Neutrophil (primary cell): ENCODE measurements around the gene DMD.
"Not testable (repeated sequence)": the region's sequence is repeated elsewhere in the genome, so short reads cannot be mapped to it uniquely, and the experiment has no call there.

ENCODE experiments used
- H3K27ac ChIP-seq: fragments of 200-600 bp; sonication (generic); 2 replicates; pipeline ENCODE4 v1.5.1; 2016; ENCODE audit warnings: mild to moderate bottlenecking, moderate library complexity
- H3K27me3 ChIP-seq: fragments of 200-600 bp; sonication (generic); 2 replicates; pipeline ENCODE4 v1.6.0; 2016; ENCODE audit warnings: mild to moderate bottlenecking
- H3K36me3 ChIP-seq: fragments of 200-600 bp; sonication (generic); 2 replicates; pipeline ENCODE4 v1.5.1; 2017
- H3K4me1 ChIP-seq, 2 experiments: fragments of 200-600 bp in 1 of 2; sonication (generic) in 1 of 2; 1 replicate in 1 of 2; 2 replicates in 1 of 2; pipeline versions ENCODE4 v1.5.1 to v1.6.1; 2013 to 2016; ENCODE audit warnings: low read depth in 1 of 2, low read length in 1 of 2, mild to moderate bottlenecking in 1 of 2, moderate library complexity in 1 of 2; ENCODE audit not compliant: control insufficient read depth in 1 of 2, insufficient read depth in 1 of 2
- H3K4me3 ChIP-seq, 2 experiments: fragments of 200-600 bp in 1 of 2; sonication (generic) in 1 of 2; 1 replicate in 1 of 2; 2 replicates in 1 of 2; pipeline ENCODE4 v1.5.1; 2013 to 2016; ENCODE audit warnings: low read depth in 1 of 2, low read length in 1 of 2, mild to moderate bottlenecking in 1 of 2, moderate library complexity in 1 of 2
- H3K9me3 ChIP-seq: fragments of 200-600 bp; sonication (generic); 2 replicates; pipeline ENCODE4 v1.5.1; 2016
- CTCF ChIP-seq: fragments of 200-600 bp; sonication (generic); IDR thresholded peaks from 2 replicates; pipeline ENCODE4 v1.5.1; 2016; ENCODE audit warnings: antibody characterized with exemption

The DMD gene

DNA sequence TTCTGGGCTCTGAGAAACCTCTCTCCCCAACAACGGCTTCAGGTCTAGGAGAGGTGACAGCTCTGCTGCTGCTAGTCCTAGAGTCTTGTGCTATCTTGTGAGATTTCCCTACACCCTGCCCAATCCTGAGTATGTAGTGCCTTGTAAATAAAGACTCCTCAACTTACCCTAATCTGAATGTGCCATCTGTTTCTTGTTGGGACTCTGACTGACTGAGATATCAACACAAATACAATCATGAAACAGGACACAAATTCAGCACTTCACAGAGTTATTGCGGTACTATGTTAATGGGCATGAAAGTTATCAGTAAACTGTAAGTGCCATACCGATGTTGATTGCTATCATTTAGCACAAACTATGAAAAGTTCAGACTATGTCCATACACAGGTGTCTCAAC is 1610.5 kb downstream of the DMD start:
- Histone ChIP-seq H3K4me3 (no peak overlapping the region), H3K9me3 (no peaks in the 10 kb centered on the region), H3K4me1 (no peaks in the 10 kb centered on the region), H3K27ac (no peak overlapping the region), H3K27me3 (no peaks in the 10 kb centered on the region), H3K36me3 (no peaks in the 10 kb centered on the region)
- TF ChIP-seq CTCF: no peak

DNA sequence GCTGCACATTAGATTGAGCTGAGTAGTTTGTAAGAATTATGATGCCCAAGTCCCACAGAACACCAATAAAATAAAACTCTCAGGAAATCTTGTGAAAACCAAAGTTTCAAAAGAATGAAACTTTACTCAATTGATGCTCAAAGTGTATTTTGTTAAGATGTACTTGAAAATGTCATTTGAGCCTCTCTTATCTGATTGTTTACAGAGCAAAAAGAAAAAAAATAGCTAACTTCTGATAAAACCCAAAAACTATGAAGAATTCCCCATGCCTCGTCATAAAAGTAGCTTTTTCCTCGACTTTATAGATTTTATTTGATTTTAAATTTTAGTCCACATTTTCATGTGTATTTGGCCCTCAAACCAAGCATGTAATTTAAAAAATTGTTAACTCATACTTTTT is 1618.0 kb downstream of the DMD start:
- H3K27ac ChIP-seq: no peak overlapping the region
- no peaks in the 10 kb centered on the region for H3K36me3 ChIP-seq
- no peaks in the 10 kb centered on the region for H3K4me1 ChIP-seq
- H3K4me3 ChIP-seq: no peak overlapping the region
- no peak for TF ChIP-seq CTCF
- no peaks in the 10 kb centered on the region for H3K9me3 ChIP-seq
- H3K27me3 ChIP-seq: no peaks in the 10 kb centered on the region

- Histone ChIP-seq H3K9me3 (no peaks in the 10 kb centered on the region), H3K4me3 (no peak overlapping the region)
- no peak for TF ChIP-seq CTCF
Observed at GRCh38 chrX:31591355-31591754, 1620.0 kb downstream of the DMD start.

DNA sequence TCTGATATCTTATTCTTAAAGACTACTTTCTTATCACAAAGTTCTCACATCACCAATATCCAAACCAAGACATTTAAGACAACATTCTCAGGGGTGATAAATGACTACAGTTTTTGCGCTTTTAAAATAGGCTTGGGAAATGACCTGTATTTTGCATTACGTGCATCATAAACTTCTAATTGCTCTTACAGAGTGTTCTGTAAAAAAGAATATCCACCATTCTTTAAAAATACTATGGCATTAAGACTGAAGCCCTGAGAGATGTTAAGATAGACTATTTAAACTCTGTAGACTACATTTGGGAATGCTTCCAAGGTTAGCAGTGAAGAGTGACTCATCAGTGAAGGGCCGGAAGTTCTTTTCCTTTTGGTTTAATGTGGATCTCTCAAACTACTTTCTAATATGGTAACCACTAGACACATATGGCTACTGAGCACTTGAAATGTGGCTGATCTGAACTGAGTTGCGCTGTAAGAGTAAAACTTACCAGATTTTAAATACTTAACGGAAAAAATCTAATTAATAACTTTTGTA is 1620.7 kb downstream of the DMD start:
- no peaks in the 10 kb centered on the region for H3K4me1 ChIP-seq
- no peaks in the 10 kb centered on the region for H3K9me3 ChIP-seq
- no peaks in the 10 kb centered on the region for H3K36me3 ChIP-seq
- H3K4me3 ChIP-seq: no peak overlapping the region
- TF ChIP-seq CTCF: no peak
- H3K27ac ChIP-seq: no peak overlapping the region
- H3K27me3 ChIP-seq: no peaks in the 10 kb centered on the region

More at GRCh38 chrX:31591355-31591754, 1620.0 kb downstream of the DMD start:
- Histone ChIP-seq H3K4me1 (no peaks in the 10 kb centered on the region), H3K27ac (no peak overlapping the region), H3K36me3 (no peaks in the 10 kb centered on the region), H3K27me3 (no peaks in the 10 kb centered on the region)

DNA sequence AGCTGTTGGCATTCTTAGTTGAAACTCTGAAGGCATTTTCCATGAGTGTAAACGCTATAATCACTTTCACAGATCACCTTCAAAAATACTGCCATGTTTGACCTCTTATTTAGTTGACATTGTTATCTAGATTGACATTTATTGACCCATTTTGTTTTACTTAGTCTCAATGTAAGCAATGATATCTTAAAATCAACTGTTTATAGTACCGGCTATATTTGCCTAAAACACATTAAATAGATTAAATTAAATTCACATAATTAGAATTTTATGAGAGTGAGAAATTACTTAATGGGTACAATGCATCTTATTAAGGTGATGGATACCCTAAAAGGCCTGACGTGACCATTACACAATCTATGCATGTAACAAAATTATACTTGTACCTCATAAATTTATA is 1621.8 kb downstream of the DMD start:
- H3K4me1 ChIP-seq: no peaks in the 10 kb centered on the region
- no peaks in the 10 kb centered on the region for H3K27me3 ChIP-seq
- no peak for TF ChIP-seq CTCF

DNA sequence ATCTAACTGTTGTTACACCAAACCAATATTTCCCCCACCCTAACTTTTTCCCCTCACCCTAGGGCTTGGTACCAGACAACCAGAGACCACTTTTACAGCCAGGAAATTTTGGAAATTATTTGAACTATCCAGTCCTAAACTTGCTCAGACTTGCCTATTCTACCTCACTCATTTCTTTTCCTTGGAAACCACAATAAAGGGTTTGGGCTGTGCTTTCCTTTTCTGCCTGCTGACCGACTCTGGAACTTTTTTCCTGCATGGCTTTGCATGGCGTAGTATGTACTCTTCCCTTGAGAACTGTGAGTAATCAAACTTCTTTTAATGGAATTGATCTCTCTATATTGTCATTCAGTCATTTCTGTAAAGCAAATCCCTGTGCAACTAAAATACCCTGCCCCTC is 1623.0 kb downstream of the DMD start:
- Histone ChIP-seq H3K4me1 (no peaks in the 10 kb centered on the region), H3K9me3 (no peaks in the 10 kb centered on the region), H3K36me3 (no peaks in the 10 kb centered on the region), H3K27me3 (no peaks in the 10 kb centered on the region), H3K27ac (no peak overlapping the region), H3K4me3 (no peak overlapping the region)
- TF ChIP-seq CTCF: no peak

More for the DNA sequence above, 1621.8 kb downstream of the DMD start:
- Histone ChIP-seq H3K36me3 (no peaks in the 10 kb centered on the region), H3K9me3 (no peaks in the 10 kb centered on the region), H3K4me3 (no peak overlapping the region), H3K27ac (no peak overlapping the region)

DNA sequence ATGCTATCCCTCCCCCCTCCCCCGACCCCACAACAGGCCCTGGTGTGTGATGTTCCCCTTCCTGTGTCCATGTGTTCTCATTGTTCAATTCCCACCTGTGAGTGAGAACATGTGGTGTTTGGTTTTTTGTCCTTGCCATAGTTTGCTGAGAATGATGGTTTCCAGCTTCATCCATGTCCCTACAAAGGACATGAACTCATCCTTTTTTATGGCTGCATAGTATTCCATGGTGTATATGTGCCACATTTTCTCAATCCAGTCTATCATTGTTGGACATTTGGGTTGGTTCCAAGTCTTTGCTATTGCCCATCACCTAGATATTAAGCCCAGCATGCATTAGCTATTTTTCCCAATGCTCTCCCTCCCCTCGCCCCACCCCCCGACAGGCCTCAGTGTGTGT is 1627.5 kb downstream of the DMD start:
- H3K4me1 ChIP-seq, H3K9me3 ChIP-seq, H3K27ac ChIP-seq, H3K4me3 ChIP-seq, H3K36me3 ChIP-seq, H3K27me3 ChIP-seq: not testable (repeated sequence)
